ENCODE measurements around the gene NR5A1.

- TF ChIP-seq CTCF (IDR thresholded peaks at IDR 0.05; ENCODE audit: insufficient read depth, low read length, poor library complexity, severe bottlenecking) (no peak), EZH2phosphoT487 (conservative IDR thresholded peaks at IDR 0.05; ENCODE audit: low read length) (no peak)
Measured at GRCh38 chr9:124488641-124489210, 18.5 kb downstream of the NR5A1 start.
